ENCODE data around the gene GPS1.
A peak's percentile ranks its signal among the peaks of the same experiment; 100 is the strongest.

GPS1 gene

DNA sequence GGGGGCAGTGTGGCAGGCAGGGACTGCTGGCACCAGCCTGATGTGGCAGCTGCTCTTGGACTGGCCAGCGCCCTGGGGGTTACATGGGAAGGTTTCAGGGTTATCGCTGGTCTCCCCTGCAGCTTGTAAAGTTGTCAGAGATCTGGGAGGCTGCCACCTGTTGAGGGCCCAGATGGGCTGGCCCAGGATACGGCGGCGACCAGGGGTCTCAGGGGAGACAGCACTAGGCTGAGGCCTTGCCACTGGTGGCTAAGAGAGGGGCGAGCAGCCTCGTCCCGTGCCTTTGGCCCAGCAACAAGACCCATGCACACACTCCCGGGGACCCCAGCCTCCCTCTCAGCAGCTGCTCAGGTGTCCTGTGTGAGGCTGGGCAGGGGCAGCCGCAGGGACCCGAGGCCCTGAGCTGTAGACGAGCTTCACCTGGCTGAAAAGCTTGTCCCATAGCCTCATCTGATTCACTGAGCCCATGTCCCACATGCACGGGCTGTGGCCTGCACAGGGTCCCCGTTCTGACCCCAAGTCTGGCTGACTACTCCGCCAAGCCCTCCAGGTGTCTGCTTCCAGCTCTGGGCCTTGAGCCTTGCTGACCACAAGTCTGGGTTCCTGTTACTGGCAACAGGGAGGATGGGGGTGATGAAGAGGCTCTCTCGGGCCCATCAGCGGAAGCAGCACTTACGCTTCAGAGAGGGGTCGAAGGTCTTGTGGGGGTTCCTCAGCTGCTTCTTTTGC lies 7.7 kb downstream of the GPS1 start:
- Histone ChIP-seq H3K4me3 (peak overlapping the region in 1 of 10 experiments; percentile 7; a peak in 1 of 20 replicates), H3K9ac (peak overlapping the region in 10 of 11 experiments; percentile 14 to 68 (median 50); a peak in 16 of 22 replicates), H3K4me1 (peaks cover 12 to 58% (median 42%) of the 10 kb centered on the region in 10 experiments), H4K20me1 (peaks cover 0 to 98% (median 95%) of the 10 kb centered on the region in 11 experiments; a peak in 19 of 22 replicates), H3K27me3 (no peaks in the 10 kb centered on the region), H3K27ac (peak overlapping the region in 3 of 11 experiments; percentile 11 to 35 (median 29); a peak in 4 of 22 replicates), H3K9me3 (replicated peaks in 1 of 11) (no peaks in the 10 kb centered on the region), H3K36me3 (peaks cover 90 to 98% (median 97%) of the 10 kb centered on the region in 11 experiments), H3K4me2 (peak overlapping the region in 10 of 11 experiments; percentile 5 to 84 (median 56); a peak in 17 of 22 replicates)
- no peak for TF ChIP-seq Cebpa-rat (IDR thresholded peaks at IDR 0.05)

GRCh38 chr17:82060001-82060380 lies 8.3 kb downstream of the GPS1 start:
- H3K4me1 ChIP-seq: peaks cover 18 to 60% (median 47%) of the 10 kb centered on the region in 10 experiments
- H3K4me2 ChIP-seq: peak overlapping the region in 10 of 11 experiments; percentile 5 to 84 (median 56); a peak in 16 of 22 replicates
- peaks cover 85 to 96% (median 91%) of the 10 kb centered on the region in 11 experiments for H3K36me3 ChIP-seq

DNA sequence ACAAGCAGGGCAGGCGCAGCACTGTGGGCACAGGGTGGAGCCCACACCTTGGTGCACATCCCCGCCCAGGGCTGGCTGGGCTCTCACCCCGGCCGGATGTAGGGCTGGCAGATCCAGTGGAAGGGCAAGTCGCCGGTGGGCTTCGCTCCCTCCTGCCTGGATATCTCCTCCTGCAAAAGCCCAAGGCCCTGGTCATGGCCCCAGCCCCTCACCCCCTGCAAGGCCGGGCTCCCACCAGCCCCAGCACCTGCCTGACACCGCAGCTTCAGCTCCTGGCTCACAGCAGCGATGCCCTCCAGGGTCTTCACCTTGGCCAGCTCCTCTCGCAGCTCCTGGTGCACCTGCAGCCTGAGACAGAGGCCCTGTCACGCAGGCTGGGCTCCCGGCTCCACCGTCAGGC lies 8.9 kb downstream of the GPS1 start:
- Histone ChIP-seq H3K4me2 (peak overlapping the region in 7 of 11 experiments; percentile 54 to 84 (median 63); a peak in 9 of 22 replicates), H3K9me3 (replicated peaks in 1 of 11) (no peaks in the 10 kb centered on the region), H3K4me3 (no peak overlapping the region), H3K4me1 (peaks cover 19 to 58% (median 49%) of the 10 kb centered on the region in 10 experiments), H3K27me3 (no peaks in the 10 kb centered on the region), H3K36me3 (peaks cover 81 to 90% (median 86%) of the 10 kb centered on the region in 11 experiments), H3K27ac (no peak overlapping the region), H4K20me1 (peaks cover 0 to 95% (median 89%) of the 10 kb centered on the region in 11 experiments; a peak in 19 of 22 replicates), H3K9ac (peak overlapping the region in 6 of 11 experiments; percentile 21 to 68 (median 60); a peak in 5 of 22 replicates)
- TF ChIP-seq Cebpa-rat (IDR thresholded peaks at IDR 0.05): no peak

More at GRCh38 chr17:82060001-82060380, 8.3 kb downstream of the GPS1 start:
- H3K9ac ChIP-seq: peak overlapping the region in 10 of 11 experiments; percentile 5 to 68 (median 50); a peak in 14 of 22 replicates
- TF ChIP-seq Cebpa-rat (IDR thresholded peaks at IDR 0.05): no peak
- no peak overlapping the region for H3K4me3 ChIP-seq
- no peaks in the 10 kb centered on the region for H3K9me3 ChIP-seq (replicated peaks in 1 of 11)
- peak overlapping the region in 3 of 11 experiments; percentile 11 to 35 (median 13); a peak in 3 of 22 replicates for H3K27ac ChIP-seq
- no peaks in the 10 kb centered on the region for H3K27me3 ChIP-seq
- H4K20me1 ChIP-seq: peaks cover 0 to 98% (median 95%) of the 10 kb centered on the region in 11 experiments; a peak in 19 of 22 replicates

- 0 out of 22 replicates have a peak overlapping the region, but pooled peaks of 3 of the 11 experiments have one; percentile 0 to 68 (median 47) for H3K9ac ChIP-seq
- TF ChIP-seq Cebpa-rat (IDR thresholded peaks at IDR 0.05): no peak
- H3K4me3 ChIP-seq: no peak overlapping the region
- no peak overlapping the region for H3K27ac ChIP-seq
- no peaks in the 10 kb centered on the region for H3K9me3 ChIP-seq (replicated peaks in 1 of 11)
- no peak overlapping the region; a peak in 2 of 22 replicates for H3K4me2 ChIP-seq
- H3K4me1 ChIP-seq: peaks cover 21 to 62% (median 52%) of the 10 kb centered on the region in 10 experiments
- no peaks in the 10 kb centered on the region for H3K27me3 ChIP-seq
- peaks cover 0 to 88% (median 82%) of the 10 kb centered on the region in 11 experiments; a peak in 19 of 22 replicates for H4K20me1 ChIP-seq
- peaks cover 75 to 84% (median 79%) of the 10 kb centered on the region in 11 experiments for H3K36me3 ChIP-seq
Observed at GRCh38 chr17:82061047-82061925, 9.6 kb downstream of the GPS1 start.

DNA sequence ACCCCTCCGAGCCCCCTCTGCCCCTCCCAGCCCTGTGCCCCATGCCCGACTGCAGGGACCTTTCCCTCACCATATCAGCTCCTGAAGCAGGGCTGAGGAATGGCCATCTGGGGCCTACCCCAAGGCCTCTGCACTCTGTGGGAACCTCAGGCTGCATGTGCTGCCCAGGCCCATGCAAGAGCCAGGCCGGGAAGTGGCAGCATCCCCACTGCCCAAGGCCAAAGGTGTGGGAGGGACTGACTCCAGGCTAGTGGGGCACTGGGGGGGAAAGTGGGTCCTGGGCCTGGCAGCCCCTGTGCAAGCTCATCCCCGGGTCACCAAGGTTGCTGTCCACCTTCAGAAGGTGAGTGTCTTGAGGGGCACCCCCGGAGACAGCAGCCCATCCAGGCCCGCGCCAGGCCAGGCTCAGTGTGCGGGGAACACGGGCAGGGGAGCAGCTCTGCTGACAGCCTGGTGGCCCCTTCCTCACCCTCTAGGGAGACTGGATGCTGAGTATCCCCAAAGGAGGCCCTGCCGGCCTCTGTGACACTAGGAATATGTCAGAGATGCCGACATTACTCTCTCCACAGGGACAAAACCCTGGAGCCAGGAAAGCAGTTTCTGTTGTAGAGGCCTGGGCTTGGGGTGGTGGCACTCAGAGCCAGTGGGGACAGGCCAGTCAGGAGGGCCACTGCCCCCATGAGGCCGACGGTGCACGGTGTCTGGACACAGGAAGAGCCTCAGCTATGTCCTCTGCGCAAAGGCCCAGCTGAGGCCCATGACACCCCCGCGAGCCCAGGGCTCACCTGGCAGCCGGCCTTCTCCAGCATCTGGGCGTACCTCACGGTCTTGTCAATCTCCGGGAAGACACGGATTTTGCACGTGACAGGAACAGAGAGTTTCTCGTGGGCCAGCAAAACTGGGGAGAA lies 10.6 kb downstream of the GPS1 start:
- peaks cover 0 to 78% (median 72%) of the 10 kb centered on the region in 11 experiments; a peak in 19 of 22 replicates for H4K20me1 ChIP-seq
- H3K4me1 ChIP-seq: peaks cover 27 to 64% (median 55%) of the 10 kb centered on the region in 10 experiments
- no peak for TF ChIP-seq Cebpa-rat (IDR thresholded peaks at IDR 0.05)
- no peak overlapping the region for H3K4me2 ChIP-seq
- peak overlapping the region in 5 of 11 experiments; percentile 2 to 97 (median 33); a peak in 5 of 22 replicates for H3K9ac ChIP-seq
- H3K4me3 ChIP-seq: no peak overlapping the region
- H3K9me3 ChIP-seq (replicated peaks in 1 of 11): no peaks in the 10 kb centered on the region
- H3K27me3 ChIP-seq: no peaks in the 10 kb centered on the region
- peaks cover 64 to 73% (median 69%) of the 10 kb centered on the region in 11 experiments for H3K36me3 ChIP-seq
- H3K27ac ChIP-seq: no peak overlapping the region

GRCh38 chr17:82062984-82063368 lies 11.3 kb downstream of the GPS1 start:
- no peak overlapping the region for H3K4me2 ChIP-seq
- no peak overlapping the region for H3K27ac ChIP-seq
- no peaks in the 10 kb centered on the region for H3K27me3 ChIP-seq
- no peaks in the 10 kb centered on the region for H3K9me3 ChIP-seq (replicated peaks in 1 of 11)
- peaks cover 0 to 71% (median 65%) of the 10 kb centered on the region in 11 experiments; a peak in 19 of 22 replicates for H4K20me1 ChIP-seq
- peaks cover 27 to 60% (median 55%) of the 10 kb centered on the region in 10 experiments for H3K4me1 ChIP-seq
- H3K36me3 ChIP-seq: peaks cover 58 to 67% (median 62%) of the 10 kb centered on the region in 11 experiments
- H3K9ac ChIP-seq: peak overlapping the region in 6 of 11 experiments; percentile 2 to 97 (median 60); a peak in 5 of 22 replicates
- TF ChIP-seq Cebpa-rat (IDR thresholded peaks at IDR 0.05): no peak
- no peak overlapping the region for H3K4me3 ChIP-seq

DNA sequence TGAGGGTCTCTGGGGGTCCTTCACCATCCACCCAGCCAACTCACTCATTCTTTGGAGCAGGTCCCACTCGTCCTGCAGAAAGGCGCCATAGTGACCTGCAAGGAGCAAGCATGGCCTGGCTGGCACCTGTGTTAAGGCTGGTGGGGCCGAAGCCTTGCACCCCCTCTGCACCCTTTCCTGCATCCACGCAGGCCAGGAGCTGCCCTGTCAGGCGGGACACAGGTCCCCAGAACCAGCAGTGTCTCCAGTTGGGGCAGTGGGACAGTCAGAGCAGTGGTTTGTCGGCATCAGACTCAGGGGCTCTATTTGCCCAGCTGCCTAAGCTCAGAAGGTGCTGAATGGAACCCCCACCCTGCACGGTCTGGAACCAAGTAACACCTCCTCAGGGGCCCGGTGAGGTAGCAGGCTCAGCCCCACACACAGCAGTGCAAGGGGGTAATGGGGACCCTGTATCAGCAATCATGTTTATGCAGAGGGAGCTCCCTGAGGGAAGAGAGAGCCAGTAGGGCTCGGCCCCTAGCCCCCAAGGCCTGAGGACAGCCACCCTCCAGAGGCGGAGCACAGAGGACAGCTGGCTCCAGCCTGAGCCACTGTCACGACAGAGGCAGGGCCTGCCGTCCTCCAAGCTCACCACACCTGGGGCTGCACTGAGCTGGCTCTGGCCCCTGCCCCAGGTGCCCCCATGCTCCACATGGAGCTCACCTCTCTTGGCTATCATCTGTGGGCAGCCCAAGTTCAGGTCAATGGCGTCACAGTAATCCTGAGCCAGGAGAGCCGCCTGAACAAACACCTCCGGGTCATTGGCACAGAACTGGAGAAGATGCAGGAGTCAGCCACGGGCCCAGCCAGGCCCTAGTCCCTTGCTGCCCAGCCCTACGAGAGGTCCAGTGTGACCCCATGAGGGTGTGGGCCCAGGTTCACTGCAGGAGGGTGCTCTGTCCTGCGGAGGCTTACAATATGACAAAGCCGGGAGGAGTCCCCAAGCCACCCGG lies 12.0 kb downstream of the GPS1 start:
- H3K9me3 ChIP-seq (replicated peaks in 1 of 11): no peaks in the 10 kb centered on the region
- peaks cover 27 to 57% (median 51%) of the 10 kb centered on the region in 10 experiments for H3K4me1 ChIP-seq
- no peak for TF ChIP-seq Cebpa-rat (IDR thresholded peaks at IDR 0.05)
- peak overlapping the region; percentile 94 to 99 (median 97); a peak in 20 of 22 replicates for H3K9ac ChIP-seq
- no peaks in the 10 kb centered on the region for H3K27me3 ChIP-seq
- H3K4me3 ChIP-seq: peak overlapping the region in 9 of 10 experiments; percentile 84 to 99 (median 97); a peak in 16 of 20 replicates
- no peak overlapping the region for H3K27ac ChIP-seq
- peak overlapping the region; percentile 92 to 100 (median 98) for H3K4me2 ChIP-seq
- peaks cover 52 to 59% (median 55%) of the 10 kb centered on the region in 11 experiments for H3K36me3 ChIP-seq
- peaks cover 0 to 64% (median 58%) of the 10 kb centered on the region in 11 experiments; a peak in 18 of 22 replicates for H4K20me1 ChIP-seq
